Measurements from ENCODE around the gene PDGFRB. TPM values are rescaled to one million over a fixed set of nuclear protein-coding genes. Genes with fewer than 3 reads are reported as not detected.

The PDGFRB gene
- total and polyA plus RNA-seq, 7 donors, result 14.6 to 56.0 (median 34.0) TPM

DNA sequence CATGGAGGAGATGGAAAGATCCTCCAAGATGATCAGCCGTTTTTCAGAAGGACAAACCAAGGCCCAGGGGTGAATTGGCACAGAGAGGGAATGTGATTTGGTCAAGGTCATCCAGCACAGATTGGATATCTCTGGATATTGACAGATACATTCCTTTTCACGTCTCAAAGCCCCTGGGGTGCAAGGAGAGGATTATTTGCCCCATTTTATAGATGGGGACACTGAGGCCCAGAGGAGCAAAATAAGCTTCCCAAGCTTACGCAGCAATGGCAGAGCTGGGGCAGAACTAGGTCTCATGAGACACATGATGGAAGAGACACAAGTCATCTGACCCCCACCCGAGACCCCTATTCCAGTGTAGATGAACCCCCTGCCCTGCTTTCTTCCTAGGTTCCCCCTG is 895 bp upstream of the PDGFRB start:
- WGBS, 3 donors, result 77 to 92% (median 85%) methylated on average over 4 of the region's 4 CpGs
- peak overlapping the region; percentile 63 for H3K4me3 ChIP-seq
- intact Hi-C loops (cut with DNase I), result no loop called here
- no peak for TF ChIP-seq CTCF (IDR thresholded peaks at IDR 0.05)
- DNase-seq (no peak), ATAC-seq (no peak)
- no peaks in the 10 kb centered on the region for H3K9me3 ChIP-seq
- no peaks in the 10 kb centered on the region for H3K36me3 ChIP-seq (ENCODE audit: insufficient read depth in 1 of 2, low read depth in 1 of 2)
- H3K27ac ChIP-seq, result peak overlapping the region; percentile 72
- H3K27me3 ChIP-seq (ENCODE audit: insufficient read depth in 3 of 3, low read length in 2 of 3), result no peaks in the 10 kb centered on the region
- peaks cover 3% of the 10 kb centered on the region for H3K4me1 ChIP-seq

GRCh38 chr5:150156027-150156368 is 353 bp upstream of the PDGFRB start:
- 7 to 11% (median 10%) methylated on average over 9 of the region's 9 CpGs for WGBS, 3 donors

GRCh38 chr5:150154618-150155128 is 972 bp downstream of the PDGFRB start:
- DNase-seq, result no peak
- peak overlapping the region; percentile 72 for H3K27ac ChIP-seq
- ATAC-seq, result no peak
- intact Hi-C loops (cut with DNase I), result no loop called here
- peak overlapping the region; percentile 63 for H3K4me3 ChIP-seq
- no peaks in the 10 kb centered on the region for H3K27me3 ChIP-seq (ENCODE audit: insufficient read depth in 3 of 3, low read length in 2 of 3)
- H3K9me3 ChIP-seq, result no peaks in the 10 kb centered on the region
- 65 to 72% (median 67%) methylated on average over 7 of the region's 7 CpGs for WGBS, 3 donors
- no peak for TF ChIP-seq CTCF (IDR thresholded peaks at IDR 0.05)
- no peaks in the 10 kb centered on the region for H3K36me3 ChIP-seq (ENCODE audit: insufficient read depth in 1 of 2, low read depth in 1 of 2)
- peaks cover 3% of the 10 kb centered on the region for H3K4me1 ChIP-seq

More at GRCh38 chr5:150156027-150156368, 353 bp upstream of the PDGFRB start:
- no peaks in the 10 kb centered on the region for H3K27me3 ChIP-seq (ENCODE audit: insufficient read depth in 3 of 3, low read length in 2 of 3)
- H3K36me3 ChIP-seq (ENCODE audit: insufficient read depth in 1 of 2, low read depth in 1 of 2), result no peaks in the 10 kb centered on the region
- H3K27ac ChIP-seq, result peak overlapping the region; percentile 72
- H3K4me3 ChIP-seq, result peak overlapping the region; percentile 63
- TF ChIP-seq CTCF (IDR thresholded peaks at IDR 0.05), result no peak
- ATAC-seq (no peak), DNase-seq (no peak)
- intact Hi-C loops (cut with DNase I), result no loop called here
- no peaks in the 10 kb centered on the region for H3K9me3 ChIP-seq
- peaks cover 3% of the 10 kb centered on the region for H3K4me1 ChIP-seq

DNA sequence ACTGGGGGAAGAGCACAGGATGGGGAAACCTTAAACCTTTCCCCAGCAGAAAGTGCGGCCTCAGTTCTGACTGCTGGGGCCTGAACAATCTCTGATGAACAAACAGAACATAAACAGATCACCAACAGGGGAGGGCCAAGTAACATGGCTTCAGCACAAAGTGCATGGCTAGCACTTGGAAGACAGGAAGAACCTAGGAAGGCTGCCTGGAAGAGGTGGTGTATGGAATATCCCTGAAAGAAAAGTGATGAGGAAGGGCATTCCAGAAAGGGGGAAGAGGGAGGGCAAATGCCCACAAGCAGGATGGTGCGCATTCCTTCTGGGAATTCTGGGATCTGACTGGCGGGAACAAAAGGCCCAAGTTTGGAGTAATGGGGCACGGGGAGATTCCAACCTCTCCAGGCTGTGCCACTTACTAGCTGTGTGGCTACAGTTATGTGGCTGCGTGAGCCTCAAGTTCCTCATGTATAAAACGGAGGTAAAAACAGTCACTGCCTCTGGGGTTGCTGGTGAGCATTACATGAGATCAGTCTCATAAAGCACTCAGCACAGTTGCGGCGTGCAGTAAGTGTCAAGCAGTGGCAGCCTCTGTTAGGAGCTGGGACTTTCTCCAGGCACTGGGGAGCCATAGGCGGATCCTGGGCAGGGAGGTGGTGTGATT is 1.6 kb downstream of the PDGFRB start:
- ATAC-seq (no peak), DNase-seq (no peak)
- no peak for TF ChIP-seq CTCF (IDR thresholded peaks at IDR 0.05)
- 77 to 81% (median 80%) methylated on average over 9 of the region's 9 CpGs for WGBS, 3 donors
- no peaks in the 10 kb centered on the region for H3K9me3 ChIP-seq
- H3K36me3 ChIP-seq (ENCODE audit: insufficient read depth in 1 of 2, low read depth in 1 of 2), result no peaks in the 10 kb centered on the region
- intact Hi-C loops (cut with DNase I), result no loop called here
- H3K27ac ChIP-seq, result peak overlapping the region; percentile 72
- H3K4me1 ChIP-seq, result peaks cover 3% of the 10 kb centered on the region
- no peaks in the 10 kb centered on the region for H3K27me3 ChIP-seq (ENCODE audit: insufficient read depth in 3 of 3, low read length in 2 of 3)
- H3K4me3 ChIP-seq, result peak overlapping the region; percentile 63

GRCh38 chr5:150153483-150153882 is 2.2 kb downstream of the PDGFRB start:
- no peaks in the 10 kb centered on the region for H3K36me3 ChIP-seq (ENCODE audit: insufficient read depth in 1 of 2, low read depth in 1 of 2)
- 63 to 81% (median 72%) methylated on average over 2 of the region's 2 CpGs for WGBS, 3 donors
- ATAC-seq, result no peak
- no peaks in the 10 kb centered on the region for H3K9me3 ChIP-seq
- peak overlapping the region; percentile 63 for H3K4me3 ChIP-seq
- no peak for TF ChIP-seq CTCF (IDR thresholded peaks at IDR 0.05)
- DNase-seq, result no peak
- H3K27me3 ChIP-seq (ENCODE audit: insufficient read depth in 3 of 3, low read length in 2 of 3), result no peaks in the 10 kb centered on the region
- intact Hi-C loops (cut with DNase I), result no loop called here
- peak overlapping the region; percentile 72 for H3K27ac ChIP-seq
- H3K4me1 ChIP-seq, result peaks cover 3% of the 10 kb centered on the region
